Renal cortex interstitium (tissue), 11 donors: Measurements from ENCODE around the gene RPN1. TPM values are rescaled to one million over a fixed set of nuclear protein-coding genes. Genes with fewer than 3 reads are reported as not detected.
"Not testable (repeated sequence)": the region's sequence is repeated elsewhere in the genome, so short reads cannot be mapped to it uniquely, and the experiment has no call there.

ENCODE experiments used
- DNase-seq, 11 donors: peaks; one replicate each; pipeline ENCODE4 v3.0.0-alpha.2; 2013; ENCODE audit warnings: low read depth in 9 of 11, low spot score in 4 of 11; ENCODE audit errors: extremely low read depth in 1 of 11
- polyA plus RNA-seq, 3 donors: library from polyadenylated mRNA; unstranded; fragments of 120-200 nt; gene quantifications; one replicate each; pipeline ENCODE4 v1.2.1, GENCODE V29; 2013; ENCODE audit not compliant: insufficient read length in 3 of 3

The RPN1 gene
- polyA plus RNA-seq, 3 donors, result 207 to 213 (median 213) TPM

DNA sequence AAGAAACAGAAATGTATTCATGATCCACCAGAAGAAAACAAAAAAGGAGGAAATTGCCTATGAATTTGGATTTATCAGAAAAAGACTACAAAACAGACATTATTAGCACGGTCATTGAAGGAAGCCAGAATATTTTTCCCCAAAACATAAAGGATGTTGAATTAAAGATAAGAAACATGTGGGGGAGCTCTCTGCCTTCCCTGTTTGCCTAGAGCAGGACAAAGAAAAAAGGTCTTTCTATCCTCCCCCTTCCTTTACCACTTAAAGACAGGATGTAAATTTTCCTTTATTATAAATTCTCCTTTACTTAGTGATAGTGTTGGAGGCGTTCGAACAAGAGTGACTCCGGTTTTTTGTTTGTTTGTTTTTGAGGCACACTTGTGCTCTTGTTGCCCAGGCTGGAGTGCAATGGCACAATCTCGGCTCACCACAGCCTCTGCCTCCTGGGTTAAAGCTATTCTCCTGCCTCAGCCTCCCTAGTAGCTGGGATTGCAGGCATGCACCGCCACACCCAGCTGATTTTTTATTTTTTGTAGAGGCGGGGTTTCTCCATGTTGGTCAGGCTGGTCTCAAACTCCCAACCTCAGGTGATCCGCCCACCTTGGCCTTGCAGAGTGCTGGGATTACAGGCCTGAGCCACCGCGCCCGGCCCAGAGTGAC, 14.9 kb upstream of the RPN1 start:
- DNase-seq, result no peak

DNA sequence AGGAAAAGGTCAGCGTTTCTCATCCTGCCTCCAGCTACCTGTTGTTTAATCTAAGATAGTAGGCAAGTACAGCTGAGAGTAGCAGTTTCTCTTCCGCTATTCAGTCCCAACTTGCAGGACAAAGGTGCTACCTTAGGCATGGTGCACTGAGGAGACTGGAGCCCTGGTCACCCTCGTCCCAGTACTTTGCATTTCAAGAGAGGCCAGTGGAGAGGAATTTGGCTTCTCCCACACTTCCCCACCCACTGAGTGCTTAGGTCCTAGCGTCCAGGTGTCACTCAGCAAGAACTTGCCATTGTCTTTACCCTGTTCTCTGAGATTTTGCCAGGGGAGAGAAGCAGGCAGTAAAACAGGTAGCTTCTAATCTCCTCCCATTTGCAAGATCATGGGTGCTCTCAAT, 12.5 kb upstream of the RPN1 start:
- DNase-seq, result no peak

- DNase-seq, result no peak
These were observed 4.9 kb upstream of the RPN1 start for GRCh38 chr3:128655531-128655930.

GRCh38 chr3:128653993-128654805, 3.6 kb upstream of the RPN1 start:
- peak in 2 of 11 donors; percentile 8 to 26 for DNase-seq

DNA sequence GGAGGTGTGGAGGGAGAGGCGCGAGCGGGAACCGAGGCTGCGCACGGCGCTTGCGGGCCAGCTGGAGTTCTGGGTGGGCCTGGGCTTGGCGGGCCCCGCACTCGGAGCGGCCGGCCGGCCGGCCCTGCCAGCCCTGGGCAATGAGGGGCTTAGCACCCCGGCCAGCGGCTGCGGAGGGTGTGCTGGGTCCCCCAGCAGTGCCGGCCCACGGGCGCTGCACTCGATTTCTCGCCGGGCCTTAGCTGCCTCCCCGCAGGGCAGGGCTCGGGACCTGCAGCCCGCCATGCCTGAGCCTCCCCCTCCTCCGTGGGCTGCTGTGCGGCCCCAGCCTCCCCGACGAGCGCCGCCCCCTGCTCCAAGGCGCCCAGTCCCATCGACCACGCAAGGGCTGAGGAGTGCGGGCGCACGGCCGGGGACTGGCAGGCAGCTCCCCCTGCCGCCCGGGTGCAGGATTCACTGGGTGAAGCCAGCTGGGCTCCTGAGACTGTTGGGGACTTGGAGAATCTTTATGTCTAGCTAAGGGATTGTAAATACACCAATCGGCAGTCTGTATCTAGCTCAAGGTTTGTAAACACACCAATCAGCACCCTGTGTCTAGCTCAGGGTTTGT, 2.9 kb upstream of the RPN1 start:
- not testable (repeated sequence) for DNase-seq

DNA sequence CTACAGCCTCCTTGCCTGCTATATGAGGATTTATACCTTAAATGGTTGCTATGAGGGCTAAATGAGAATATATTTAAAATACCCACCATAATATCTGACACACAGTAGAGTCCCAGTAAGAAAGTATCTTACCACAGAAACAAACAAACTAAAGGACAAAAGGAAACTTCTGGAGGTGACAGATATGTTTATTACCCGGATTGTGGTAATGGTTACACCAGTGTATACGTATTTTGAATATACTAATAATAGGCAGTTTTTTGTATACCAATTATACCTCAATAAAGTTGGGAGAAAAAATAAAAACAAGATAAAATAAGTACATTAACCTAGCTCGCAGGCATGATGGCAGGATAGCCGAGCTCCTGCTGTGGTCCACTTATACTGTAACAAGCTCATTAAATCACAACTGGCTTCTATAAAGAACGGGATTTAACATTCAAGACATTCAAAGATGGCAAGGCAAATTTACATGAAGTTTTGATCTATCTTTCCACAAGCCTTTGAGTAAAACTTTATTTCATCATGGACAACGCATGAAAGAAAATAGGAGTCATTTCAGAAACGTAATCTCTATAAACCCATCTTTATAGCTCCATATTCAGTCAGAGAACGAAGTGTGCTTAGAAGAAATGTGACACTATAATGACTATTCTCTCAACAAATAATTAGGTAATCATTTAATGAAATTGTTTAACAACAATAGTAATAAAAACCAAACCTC, 1.5 kb downstream of the RPN1 start:
- no peak for DNase-seq

DNA sequence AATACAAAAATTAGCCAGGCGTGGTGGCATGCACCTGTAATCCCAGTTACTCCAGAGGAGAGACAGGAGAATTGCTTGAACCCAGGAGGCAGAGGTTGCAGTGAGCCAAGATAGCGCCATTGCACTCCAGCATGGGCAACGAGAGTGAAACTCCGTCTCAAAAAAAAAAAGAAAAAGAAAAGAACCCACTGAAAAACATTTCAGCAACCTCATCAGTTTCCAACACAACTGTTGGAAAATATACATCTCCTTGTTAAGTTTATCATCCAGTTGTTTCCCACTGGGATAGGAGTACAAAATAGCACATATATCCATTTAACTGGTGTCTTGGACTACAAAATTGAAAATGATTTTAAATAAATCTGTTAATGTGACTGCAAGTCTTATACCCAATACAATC, 2.2 kb downstream of the RPN1 start:
- DNase-seq, result no peak

DNA sequence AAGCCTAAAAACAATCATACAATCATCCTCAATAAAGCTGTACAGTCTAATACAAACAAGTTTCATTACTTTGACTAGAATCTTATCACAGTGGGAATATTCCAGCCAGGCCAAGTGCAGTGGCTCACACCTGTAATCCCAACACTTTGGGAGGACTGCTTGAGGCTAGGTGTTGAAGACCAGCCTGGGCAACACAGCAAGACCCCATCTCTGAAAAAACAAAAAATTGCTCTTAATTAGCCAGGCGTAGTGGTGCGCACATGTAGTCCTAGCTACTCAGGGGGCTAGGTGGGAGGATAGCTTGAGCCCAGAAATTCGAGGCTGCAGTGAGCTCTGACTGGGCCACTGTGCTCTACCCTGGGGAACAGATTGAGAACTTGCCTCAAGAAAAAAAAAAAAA, 3.3 kb downstream of the RPN1 start:
- no peak for DNase-seq

DNA sequence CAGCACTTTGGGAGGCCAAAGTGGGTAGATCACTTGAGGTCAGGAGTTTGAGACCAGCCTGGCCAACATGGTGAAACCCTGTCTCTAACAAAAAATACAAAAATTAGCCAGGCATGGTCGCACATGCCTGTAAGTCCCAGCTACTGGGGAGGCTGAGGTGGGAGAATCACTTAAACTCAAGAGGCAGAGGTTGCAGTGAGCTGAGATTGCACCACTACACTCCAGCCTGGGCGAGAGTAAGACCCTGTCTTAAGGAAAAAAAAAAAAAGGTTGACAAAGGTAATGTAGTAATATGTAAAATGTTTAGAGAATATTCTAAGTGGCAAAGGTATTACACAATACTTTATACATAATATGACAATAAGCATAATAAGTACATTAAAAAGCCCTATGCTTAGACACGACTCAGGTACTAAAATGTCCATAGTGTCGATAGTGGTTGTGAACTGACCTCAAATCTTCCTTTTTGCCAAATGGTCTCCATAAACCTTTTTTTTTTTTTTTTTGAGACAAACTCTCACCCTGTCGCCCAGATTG, 16.5 kb downstream of the RPN1 start:
- DNase-seq, result no peak

- DNase-seq, result no peak
These were observed 18.3 kb downstream of the RPN1 start for GRCh38 chr3:128632301-128632700.

GRCh38 chr3:128629936-128630335, 20.7 kb downstream of the RPN1 start:
- no peak for DNase-seq

GRCh38 chr3:128625409-128625945, 25.1 kb downstream of the RPN1 start:
- DNase-seq, result no peak

- no peak for DNase-seq
These were observed 26.0 kb downstream of the RPN1 start for GRCh38 chr3:128624526-128625138.

DNA sequence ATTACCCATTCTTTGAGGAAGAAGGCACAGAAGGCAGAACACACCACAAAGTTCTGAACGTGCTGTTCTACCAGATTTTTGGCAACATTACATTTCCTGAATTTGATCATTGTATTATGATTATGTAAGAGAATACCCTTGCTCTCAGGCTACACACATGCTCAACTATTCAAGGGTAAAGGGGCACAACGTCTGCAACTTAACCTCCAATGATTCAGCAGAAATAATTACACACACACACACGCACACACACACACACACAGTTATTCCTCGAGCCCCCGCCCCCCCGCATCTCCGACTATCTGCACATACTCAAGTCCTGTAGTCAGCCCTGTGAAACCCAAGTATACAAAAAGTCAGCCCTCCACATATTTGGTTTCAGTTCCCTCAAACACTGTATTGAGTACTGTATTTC, 26.8 kb downstream of the RPN1 start:
- DNase-seq, result no peak

DNA sequence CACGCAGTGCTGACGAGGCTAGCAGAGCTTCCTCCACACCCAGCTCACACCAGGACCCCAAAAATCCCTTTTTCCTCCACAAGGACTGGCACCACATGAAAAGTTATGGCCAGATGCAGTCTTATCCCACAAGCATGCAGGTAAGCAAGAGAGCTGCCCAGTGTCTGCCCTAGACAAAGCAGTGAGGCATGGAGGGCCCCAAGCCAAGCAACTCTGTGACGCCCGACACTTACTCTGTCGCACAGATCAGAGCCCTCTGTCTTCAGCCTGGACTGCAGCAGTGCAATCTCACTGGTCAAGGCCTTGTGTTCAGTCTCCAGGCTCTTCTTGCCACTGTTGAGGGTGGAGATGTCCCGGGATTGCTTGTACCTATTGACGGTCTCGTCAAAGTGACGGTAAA, 28.7 kb downstream of the RPN1 start:
- no peak for DNase-seq

DNA sequence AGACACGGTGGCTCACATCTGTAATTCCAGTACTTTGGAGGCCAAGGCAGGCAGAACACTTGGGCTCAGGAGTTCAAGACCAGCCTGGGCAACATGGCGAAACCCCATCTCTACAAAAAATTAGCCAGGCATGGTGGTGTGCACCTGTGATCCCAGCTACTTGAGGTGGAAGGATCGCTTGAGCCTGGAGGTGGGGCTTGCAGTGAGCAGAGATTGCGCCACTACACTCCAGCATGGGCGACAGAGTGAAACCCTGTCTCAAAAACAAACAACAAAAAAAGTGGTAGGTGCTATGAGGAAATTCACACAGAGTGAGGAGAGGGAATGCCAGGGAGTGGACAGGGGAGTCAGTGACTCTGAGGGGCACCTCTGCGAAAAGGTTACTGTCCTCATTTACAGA, 29.4 kb downstream of the RPN1 start:
- DNase-seq, result no peak

DNA sequence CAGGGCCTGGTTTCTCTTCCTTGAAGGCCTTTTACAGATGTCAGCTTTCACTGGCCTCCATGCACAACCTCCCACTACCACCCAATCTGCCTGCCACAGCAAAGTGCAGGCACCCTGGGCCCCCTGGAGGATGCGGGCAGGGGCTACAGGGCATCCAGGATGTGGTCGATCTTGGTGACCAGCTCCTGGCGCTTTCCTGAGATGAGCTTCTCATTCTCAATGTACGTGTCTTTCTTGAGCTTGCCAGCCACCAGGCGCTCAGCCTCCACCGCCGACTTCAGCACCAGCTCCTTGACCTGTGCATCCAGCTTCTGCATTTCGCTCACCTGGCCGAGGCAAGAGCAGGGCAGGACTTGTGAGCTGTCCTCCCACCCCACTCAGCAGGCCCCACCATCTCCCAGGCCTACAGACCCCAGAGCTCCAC, 30.3 kb downstream of the RPN1 start:
- no peak for DNase-seq

DNA sequence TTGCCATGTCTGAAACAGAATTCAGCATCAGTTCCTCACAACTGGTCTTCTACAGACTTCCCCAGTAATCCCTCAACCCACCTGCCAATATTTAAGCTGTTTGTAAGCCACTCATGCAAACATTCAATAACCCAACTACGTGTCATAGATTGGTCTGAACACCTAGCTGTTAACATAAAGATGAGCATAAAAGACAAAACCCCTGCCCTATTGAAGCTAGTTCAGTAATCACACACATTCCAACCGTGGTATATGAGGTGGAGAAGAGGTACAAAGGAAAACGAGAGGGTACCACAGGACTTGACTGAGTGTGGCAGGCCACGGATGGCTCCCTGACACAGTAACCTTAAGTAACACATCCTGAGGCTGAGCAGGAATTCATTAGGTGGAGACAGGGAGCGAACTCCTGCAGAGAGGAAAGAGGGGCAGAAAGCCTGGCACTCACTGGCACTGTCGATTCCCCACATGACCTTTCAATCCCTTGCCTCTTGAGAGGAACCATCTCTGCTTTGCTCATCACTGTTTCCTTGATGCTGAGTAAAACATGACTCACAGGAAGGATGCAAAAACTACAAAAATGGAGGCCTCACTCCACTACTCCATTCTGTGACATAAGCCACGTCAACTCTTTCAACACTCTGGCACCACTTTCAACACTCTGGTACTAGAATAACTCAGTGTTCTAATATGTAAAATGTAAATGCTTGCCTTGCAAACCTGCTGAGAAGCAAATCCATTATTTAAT, 31.3 kb downstream of the RPN1 start:
- DNase-seq, result no peak
